GM23338 (cell line): ENCODE results near the gene BEST2. TPM values are rescaled to one million over a fixed set of nuclear protein-coding genes. Genes with fewer than 3 reads are reported as not detected.

Source experiments
- ATAC-seq: fragments of 200-7000 bp; cut with Tn5 transposase; 3 replicates; pipeline ENCODE4 v1.9.1; 2020
- DNase-seq: peaks from one replicate; pipeline ENCODE4 v3.0.0-alpha.2; 2015; ENCODE audit warnings: low spot score
- H2AFZ ChIP-seq: fragments of 200-600 bp; sonication (generic); 2 replicates; pipeline ENCODE4 v1.8.0; 2016; ENCODE audit warnings: antibody characterized with exemption, mild to moderate bottlenecking, moderate library complexity
- H3F3A ChIP-seq: fragments of 200-600 bp; sonication (generic); replicated peaks from 2 replicates; pipeline ENCODE4 v1.8.0; 2017; ENCODE audit warnings: antibody characterized with exemption, mixed run types, low read depth
- H3K27ac ChIP-seq: fragments of 200-600 bp; sonication (generic); 2 replicates; pipeline ENCODE4 v1.6.1; 2016; ENCODE audit warnings: low read depth
- H3K27me3 ChIP-seq: fragments of 200-600 bp; sonication (generic); 2 replicates; pipeline ENCODE4 v1.8.0; 2016; ENCODE audit warnings: mild to moderate bottlenecking, mixed run types, moderate library complexity; ENCODE audit not compliant: insufficient read depth
- H3K36me3 ChIP-seq: fragments of 200-600 bp; sonication (generic); 2 replicates; pipeline ENCODE4 v1.8.0; 2016; ENCODE audit warnings: mild to moderate bottlenecking; ENCODE audit not compliant: insufficient read depth
- H3K4me1 ChIP-seq: fragments of 200-600 bp; sonication (generic); 2 replicates; pipeline ENCODE4 v1.8.0; 2016; ENCODE audit warnings: mild to moderate bottlenecking, moderate library complexity; ENCODE audit not compliant: insufficient read depth
- H3K4me2 ChIP-seq: fragments of 200-600 bp; sonication (generic); 2 replicates; pipeline ENCODE4 v1.7.1; 2017; ENCODE audit warnings: mixed run types
- H3K4me3 ChIP-seq: fragments of 200-600 bp; sonication (generic); 2 replicates; pipeline ENCODE4 v1.6.1; 2016; ENCODE audit warnings: mixed run types
- H3K79me2 ChIP-seq: fragments of 200-600 bp; sonication (generic); replicated peaks from 2 replicates; pipeline ENCODE4 v1.8.0; 2017; ENCODE audit warnings: mild to moderate bottlenecking; ENCODE audit not compliant: insufficient read depth
- H3K9me2 ChIP-seq: fragments of 200-600 bp; sonication (generic); 2 replicates; pipeline ENCODE4 v1.8.0; 2017; ENCODE audit not compliant: insufficient read depth
- H4K20me1 ChIP-seq: fragments of 200-600 bp; sonication (generic); replicated peaks from 2 replicates; pipeline ENCODE4 v1.8.0; 2017; ENCODE audit warnings: mild to moderate bottlenecking; ENCODE audit not compliant: insufficient read depth
- H3K27ac Mint-ChIP-seq: 2 replicates; pipeline ENCODE4 v1.8.0; 2020; ENCODE audit warnings: inconsistent platforms, mild to moderate bottlenecking, moderate library complexity, mixed read lengths
- H3K27me3 Mint-ChIP-seq: 3 replicates; pipeline ENCODE4 v1.8.0; 2022; ENCODE audit warnings: low read depth, mild to moderate bottlenecking, moderate library complexity, mixed read lengths, inconsistent platforms; ENCODE audit not compliant: insufficient read depth, poor library complexity
- H3K36me3 Mint-ChIP-seq: 3 replicates; pipeline ENCODE4 v1.8.0; 2021; ENCODE audit warnings: low read depth, mild to moderate bottlenecking, inconsistent platforms, moderate library complexity, mixed read lengths
- H3K4me1 Mint-ChIP-seq: 3 replicates; pipeline ENCODE4 v1.8.0; 2020; ENCODE audit warnings: mild to moderate bottlenecking, inconsistent platforms, mixed read lengths
- H3K4me3 Mint-ChIP-seq: 3 replicates; pipeline ENCODE4 v1.8.0; 2021; ENCODE audit warnings: moderate library complexity, mild to moderate bottlenecking, inconsistent platforms, mixed read lengths
- H3K9me3 Mint-ChIP-seq: 3 replicates; pipeline ENCODE4 v1.8.0; 2020; ENCODE audit warnings: moderate library complexity, mild to moderate bottlenecking, inconsistent platforms, mixed read lengths
- EZH2phosphoT487 ChIP-seq: fragments of 200-600 bp; sonication (generic); IDR thresholded peaks from one replicate; pipeline ENCODE4 v1.8.1; 2018; ENCODE audit warnings: antibody characterized with exemption; ENCODE audit not compliant: unreplicated experiment
- JUNB ChIP-seq: IDR thresholded peaks from one replicate; pipeline ENCODE4 v1.6.1; 2016; ENCODE audit warnings: antibody characterized with exemption; ENCODE audit not compliant: unreplicated experiment
- POLR2AphosphoS5 ChIP-seq: IDR thresholded peaks from 2 replicates; pipeline ENCODE4 v1.6.1; 2016; ENCODE audit warnings: antibody characterized with exemption, low read depth
- ZNF114 ChIP-seq: fragments of 250-450 bp; sonication (Bioruptor Pico); IDR thresholded peaks from 2 replicates; pipeline ENCODE4 v1.5.0; 2020; ENCODE audit warnings: mild to moderate bottlenecking, moderate library complexity
- ZNF331 ChIP-seq: fragments of 250-450 bp; sonication (Bioruptor Pico); IDR thresholded peaks from 2 replicates; pipeline ENCODE4 v1.5.0; 2020; ENCODE audit warnings: low read depth, mild to moderate bottlenecking, moderate library complexity
- polyA plus RNA-seq: library from polyadenylated mRNA; unstranded; fragments of >200 nt; fragmentation: Nextera tagmentation; extraction: Ambion mirVana; gene quantifications from 2 replicates; pipeline ENCODE4 v1.2.1, GENCODE V29; 2016
- total RNA-seq: library from RNA; depleted of rRNA; stranded (reverse); fragments of >200 nt; shearing (Covaris generic); gene quantifications from 2 replicates; pipeline ENCODE4 v1.2.3, GENCODE V29; 2014
- TF ChIP-seq, protein P1 (sequence below), 2 experiments: fragments of 200-600 bp in 1 of 2; sonication (generic) in 1 of 2; conservative IDR thresholded peaks; 2 replicates each; pipeline versions ENCODE4 v1.5.1 to v1.6.1; 2016 to 2017; ENCODE audit warnings: antibody characterized with exemption in 2 of 2, low read depth in 2 of 2, mild to moderate bottlenecking in 2 of 2, moderate library complexity in 1 of 2
- TF ChIP-seq, protein P2 (sequence below): IDR thresholded peaks from one replicate; pipeline ENCODE4 v1.6.1; 2018; ENCODE audit warnings: antibody characterized with exemption; ENCODE audit not compliant: unreplicated experiment

The BEST2 gene
- total and polyA plus RNA-seq, 2 experiments from 2014 or later: 1.2 to 10.4 TPM

DNA sequence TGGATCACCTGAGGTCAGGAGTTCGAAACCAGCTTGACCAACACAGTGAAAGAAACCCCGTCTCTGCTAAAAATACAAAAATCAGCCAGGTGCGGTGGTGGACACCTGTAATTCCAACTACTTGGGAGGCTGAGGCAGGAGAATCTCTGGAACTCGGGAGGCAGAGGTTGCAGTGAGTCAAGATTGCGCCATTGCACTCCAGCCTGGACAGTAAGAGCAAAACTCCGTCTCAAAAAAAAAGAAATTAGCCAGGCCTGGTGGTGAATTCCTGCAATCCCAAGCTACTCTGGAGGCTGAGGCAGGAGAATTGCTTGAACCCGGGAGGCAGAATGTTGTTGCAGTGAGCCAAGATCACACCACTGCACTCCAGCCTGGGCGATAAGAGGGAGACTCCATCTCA is 43.0 kb upstream of the BEST2 start:
- H2AFZ ChIP-seq: no peak overlapping the region
- peaks cover 67% of the 10 kb centered on the region for H3K36me3 ChIP-seq
- no peaks in the 10 kb centered on the region for H3K79me2 ChIP-seq
- no peaks in the 10 kb centered on the region for H3K4me1 ChIP-seq
- H3K27me3 ChIP-seq: no peaks in the 10 kb centered on the region
- ATAC-seq (no peak), DNase-seq (no peak)
- no peaks in the 10 kb centered on the region for H3K9me2 ChIP-seq
- no peak overlapping the region for H3K4me2 ChIP-seq
- TF ChIP-seq POLR2AphosphoS5 (no peak), EZH2phosphoT487 (no peak), JUNB (no peak), ZNF331 (no peak), ZNF114 (CRISPR knock-in tag) (no peak)
- TF ChIP-seq, protein P1, sequence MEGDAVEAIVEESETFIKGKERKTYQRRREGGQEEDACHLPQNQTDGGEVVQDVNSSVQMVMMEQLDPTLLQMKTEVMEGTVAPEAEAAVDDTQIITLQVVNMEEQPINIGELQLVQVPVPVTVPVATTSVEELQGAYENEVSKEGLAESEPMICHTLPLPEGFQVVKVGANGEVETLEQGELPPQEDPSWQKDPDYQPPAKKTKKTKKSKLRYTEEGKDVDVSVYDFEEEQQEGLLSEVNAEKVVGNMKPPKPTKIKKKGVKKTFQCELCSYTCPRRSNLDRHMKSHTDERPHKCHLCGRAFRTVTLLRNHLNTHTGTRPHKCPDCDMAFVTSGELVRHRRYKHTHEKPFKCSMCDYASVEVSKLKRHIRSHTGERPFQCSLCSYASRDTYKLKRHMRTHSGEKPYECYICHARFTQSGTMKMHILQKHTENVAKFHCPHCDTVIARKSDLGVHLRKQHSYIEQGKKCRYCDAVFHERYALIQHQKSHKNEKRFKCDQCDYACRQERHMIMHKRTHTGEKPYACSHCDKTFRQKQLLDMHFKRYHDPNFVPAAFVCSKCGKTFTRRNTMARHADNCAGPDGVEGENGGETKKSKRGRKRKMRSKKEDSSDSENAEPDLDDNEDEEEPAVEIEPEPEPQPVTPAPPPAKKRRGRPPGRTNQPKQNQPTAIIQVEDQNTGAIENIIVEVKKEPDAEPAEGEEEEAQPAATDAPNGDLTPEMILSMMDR (conservative IDR thresholded peaks at IDR 0.05; ENCODE audit: low read depth in 2 of 2): no peak
- H3K4me3 Mint-ChIP-seq: no peak overlapping the region
- peaks cover 24% of the 10 kb centered on the region for H4K20me1 ChIP-seq
- peaks cover 57% of the 10 kb centered on the region for H3F3A ChIP-seq
- H3K27ac ChIP-seq: no peak overlapping the region
- no peaks in the 10 kb centered on the region for H3K9me3 Mint-ChIP-seq
- H3K36me3 Mint-ChIP-seq: peaks cover 90% of the 10 kb centered on the region
- no peak overlapping the region for H3K27ac Mint-ChIP-seq
- H3K4me1 Mint-ChIP-seq: peaks cover 2% of the 10 kb centered on the region; the same call in 1 of the 3 replicates
- H3K4me3 ChIP-seq: no peak overlapping the region
- H3K27me3 Mint-ChIP-seq: peaks cover 2% of the 10 kb centered on the region

- no peak overlapping the region for H3K4me3 Mint-ChIP-seq
- no peaks in the 10 kb centered on the region for H3K4me1 ChIP-seq
- TF ChIP-seq, protein P1 (conservative IDR thresholded peaks at IDR 0.05; ENCODE audit: low read depth in 2 of 2): no peak
- TF ChIP-seq, protein P2, sequence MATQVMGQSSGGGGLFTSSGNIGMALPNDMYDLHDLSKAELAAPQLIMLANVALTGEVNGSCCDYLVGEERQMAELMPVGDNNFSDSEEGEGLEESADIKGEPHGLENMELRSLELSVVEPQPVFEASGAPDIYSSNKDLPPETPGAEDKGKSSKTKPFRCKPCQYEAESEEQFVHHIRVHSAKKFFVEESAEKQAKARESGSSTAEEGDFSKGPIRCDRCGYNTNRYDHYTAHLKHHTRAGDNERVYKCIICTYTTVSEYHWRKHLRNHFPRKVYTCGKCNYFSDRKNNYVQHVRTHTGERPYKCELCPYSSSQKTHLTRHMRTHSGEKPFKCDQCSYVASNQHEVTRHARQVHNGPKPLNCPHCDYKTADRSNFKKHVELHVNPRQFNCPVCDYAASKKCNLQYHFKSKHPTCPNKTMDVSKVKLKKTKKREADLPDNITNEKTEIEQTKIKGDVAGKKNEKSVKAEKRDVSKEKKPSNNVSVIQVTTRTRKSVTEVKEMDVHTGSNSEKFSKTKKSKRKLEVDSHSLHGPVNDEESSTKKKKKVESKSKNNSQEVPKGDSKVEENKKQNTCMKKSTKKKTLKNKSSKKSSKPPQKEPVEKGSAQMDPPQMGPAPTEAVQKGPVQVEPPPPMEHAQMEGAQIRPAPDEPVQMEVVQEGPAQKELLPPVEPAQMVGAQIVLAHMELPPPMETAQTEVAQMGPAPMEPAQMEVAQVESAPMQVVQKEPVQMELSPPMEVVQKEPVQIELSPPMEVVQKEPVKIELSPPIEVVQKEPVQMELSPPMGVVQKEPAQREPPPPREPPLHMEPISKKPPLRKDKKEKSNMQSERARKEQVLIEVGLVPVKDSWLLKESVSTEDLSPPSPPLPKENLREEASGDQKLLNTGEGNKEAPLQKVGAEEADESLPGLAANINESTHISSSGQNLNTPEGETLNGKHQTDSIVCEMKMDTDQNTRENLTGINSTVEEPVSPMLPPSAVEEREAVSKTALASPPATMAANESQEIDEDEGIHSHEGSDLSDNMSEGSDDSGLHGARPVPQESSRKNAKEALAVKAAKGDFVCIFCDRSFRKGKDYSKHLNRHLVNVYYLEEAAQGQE: no peak
- TF ChIP-seq ZNF114 (CRISPR knock-in tag): no peak
- TF ChIP-seq EZH2phosphoT487: no peak
- TF ChIP-seq JUNB: no peak
- TF ChIP-seq POLR2AphosphoS5: no peak
Measured at GRCh38 chr19:12711187-12711586, 40.4 kb upstream of the BEST2 start.

More at GRCh38 chr19:12711187-12711586, 40.4 kb upstream of the BEST2 start:
- Histone ChIP-seq H3K36me3 (peaks cover 67% of the 10 kb centered on the region), H2AFZ (no peak overlapping the region), H3F3A (peaks cover 53% of the 10 kb centered on the region), H3K79me2 (peaks cover 5% of the 10 kb centered on the region), H3K27me3 (no peaks in the 10 kb centered on the region), H4K20me1 (peaks cover 29% of the 10 kb centered on the region), H3K27ac (no peak overlapping the region), H3K4me2 (no peak overlapping the region), H3K9me2 (no peaks in the 10 kb centered on the region), H3K4me3 (no peak overlapping the region)
- Mint-ChIP-seq H3K9me3 (no peaks in the 10 kb centered on the region), H3K4me1 (no peaks in the 10 kb centered on the region), H3K36me3 (peaks cover 90% of the 10 kb centered on the region), H3K27ac (no peak overlapping the region), H3K27me3 (peaks cover 2% of the 10 kb centered on the region)
- no peak for ATAC-seq
- no peak for DNase-seq
